Skin of body (tissue), 2 donors: Measurements from ENCODE around the gene EPC2. TPM values are rescaled to one million over a fixed set of nuclear protein-coding genes. Genes with fewer than 3 reads are reported as not detected.

ENCODE experiments used
- DNase-seq: peaks from one replicate; lab custom pipeline; 2025; lab: John Stamatoyannopoulos, UW
- total RNA-seq: library from RNA; depleted of rRNA; stranded (reverse); fragments of >200 nt; gene quantifications from one replicate; pipeline ENCODE4 v1.2.3, GENCODE V29; 2014

The EPC2 gene, protein sequence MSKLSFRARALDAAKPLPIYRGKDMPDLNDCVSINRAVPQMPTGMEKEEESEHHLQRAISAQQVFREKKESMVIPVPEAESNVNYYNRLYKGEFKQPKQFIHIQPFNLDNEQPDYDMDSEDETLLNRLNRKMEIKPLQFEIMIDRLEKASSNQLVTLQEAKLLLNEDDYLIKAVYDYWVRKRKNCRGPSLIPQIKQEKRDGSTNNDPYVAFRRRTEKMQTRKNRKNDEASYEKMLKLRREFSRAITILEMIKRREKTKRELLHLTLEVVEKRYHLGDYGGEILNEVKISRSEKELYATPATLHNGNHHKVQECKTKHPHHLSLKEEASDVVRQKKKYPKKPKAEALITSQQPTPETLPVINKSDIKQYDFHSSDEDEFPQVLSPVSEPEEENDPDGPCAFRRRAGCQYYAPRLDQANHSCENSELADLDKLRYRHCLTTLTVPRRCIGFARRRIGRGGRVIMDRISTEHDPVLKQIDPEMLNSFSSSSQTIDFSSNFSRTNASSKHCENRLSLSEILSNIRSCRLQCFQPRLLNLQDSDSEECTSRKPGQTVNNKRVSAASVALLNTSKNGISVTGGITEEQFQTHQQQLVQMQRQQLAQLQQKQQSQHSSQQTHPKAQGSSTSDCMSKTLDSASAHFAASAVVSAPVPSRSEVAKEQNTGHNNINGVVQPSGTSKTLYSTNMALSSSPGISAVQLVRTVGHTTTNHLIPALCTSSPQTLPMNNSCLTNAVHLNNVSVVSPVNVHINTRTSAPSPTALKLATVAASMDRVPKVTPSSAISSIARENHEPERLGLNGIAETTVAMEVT
- 30.2 TPM for total RNA-seq

GRCh38 chr2:148643998-148644882 lies at the start of gene EPC2:
EPC2 (plus strand) TSS chr2:148644751; CDS start chr2:148645018, 267 bp downstream.
- peak; percentile 83 for DNase-seq

- no peak for DNase-seq
These were observed 48.5 kb upstream of the EPC2 start for GRCh38 chr2:148596018-148596417.

GRCh38 chr2:148599109-148599991 lies 45.2 kb upstream of the EPC2 start:
- DNase-seq = no peak

- DNase-seq = no peak
These were observed 41.5 kb upstream of the EPC2 start for GRCh38 chr2:148602885-148603561.

DNA sequence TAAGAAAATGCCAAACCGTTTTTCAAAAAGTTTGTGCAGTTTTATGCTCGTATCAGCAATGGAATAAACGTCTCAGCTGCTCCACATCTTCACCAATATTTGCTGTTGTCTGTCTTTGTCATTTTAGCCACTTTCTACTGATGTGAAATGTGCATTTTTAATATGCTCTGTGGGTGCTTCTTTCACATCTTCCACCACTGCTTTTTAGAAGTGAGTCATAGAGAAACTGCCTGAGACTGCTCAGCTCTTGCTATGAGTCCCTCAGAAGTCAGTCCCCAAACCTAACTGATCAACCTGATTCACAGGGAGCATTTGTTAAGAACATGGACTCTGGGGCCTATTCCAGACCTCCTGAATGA lies 41.0 kb upstream of the EPC2 start:
- no peak for DNase-seq

DNA sequence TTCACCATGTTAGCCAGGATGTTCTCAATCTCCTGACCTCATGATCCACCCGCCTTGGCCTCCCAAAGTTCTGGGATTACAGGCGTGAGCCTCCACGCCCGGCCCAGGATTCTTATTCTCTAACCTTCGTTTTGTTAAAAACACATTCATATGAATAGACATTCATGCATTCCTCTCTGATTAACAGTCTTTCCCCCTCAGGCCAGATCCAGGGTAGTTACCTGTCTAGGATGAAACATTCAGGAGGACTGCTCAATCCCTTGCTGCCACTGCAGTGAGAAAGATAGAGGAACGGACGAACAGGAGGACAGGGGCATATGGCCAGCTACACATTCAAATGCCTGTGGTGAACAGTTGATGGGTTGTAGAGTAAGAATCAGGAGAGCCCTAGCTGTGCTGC lies 39.6 kb upstream of the EPC2 start:
- DNase-seq = no peak

DNA sequence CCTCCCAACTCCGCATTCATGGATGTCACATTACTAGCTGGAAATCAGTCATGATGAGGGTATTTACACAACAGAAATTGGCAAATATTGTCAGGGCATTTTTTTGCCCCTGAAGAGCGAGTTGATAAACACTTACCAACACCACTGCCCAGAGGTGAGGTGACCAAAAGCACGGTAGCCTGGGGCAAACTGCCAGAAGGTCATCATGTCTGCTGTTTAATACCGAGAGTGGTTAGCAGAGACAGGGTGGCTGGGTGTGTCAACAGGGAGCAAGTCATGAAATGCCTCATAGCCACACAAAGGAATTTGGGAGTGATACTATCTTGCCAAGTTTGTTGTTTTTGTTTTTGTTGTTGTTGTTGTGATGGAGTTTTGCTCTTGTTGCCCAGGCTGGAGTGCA lies 37.0 kb upstream of the EPC2 start:
- DNase-seq = no peak

DNA sequence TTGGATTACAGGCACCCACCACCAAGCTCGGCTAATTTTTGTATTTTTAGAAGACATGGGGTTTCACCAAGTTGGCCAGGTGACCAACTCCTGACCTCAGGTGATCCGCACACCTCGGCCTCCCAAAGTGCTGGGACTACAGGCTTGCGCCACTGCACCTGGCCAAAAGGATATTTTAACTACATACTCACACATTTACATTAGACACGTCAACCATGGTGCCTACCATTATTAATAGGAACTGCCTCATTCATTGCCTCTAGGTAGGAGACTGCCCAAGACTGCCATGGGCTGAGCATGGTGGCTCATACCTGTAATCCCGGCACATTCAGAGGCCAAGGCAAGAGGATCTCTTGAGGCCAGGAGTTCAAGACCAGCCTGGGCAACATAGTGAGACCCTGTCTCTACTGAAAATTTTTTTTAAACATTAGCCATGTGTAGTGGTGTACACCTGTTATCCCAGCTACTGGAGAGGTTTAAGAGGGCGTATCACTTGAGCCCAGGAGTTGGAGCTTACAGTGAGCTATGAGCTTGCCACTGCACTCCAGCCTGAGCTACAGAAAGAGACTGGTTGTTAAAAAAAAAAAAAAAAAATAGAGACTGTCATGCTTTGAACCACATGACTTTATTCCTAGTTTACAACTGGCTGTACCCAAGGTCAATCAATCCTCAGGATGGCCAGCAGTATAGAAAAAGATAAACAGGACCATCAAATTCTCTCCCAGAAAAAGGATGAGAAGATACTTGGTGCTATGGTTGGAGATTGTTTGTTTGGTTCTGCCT lies 31.1 kb upstream of the EPC2 start:
- no peak for DNase-seq

- no peak for DNase-seq
These were observed 30.6 kb upstream of the EPC2 start for GRCh38 chr2:148614014-148614321.

- peak; percentile 42 for DNase-seq
These were observed 30.1 kb upstream of the EPC2 start for GRCh38 chr2:148614322-148615049.

DNA sequence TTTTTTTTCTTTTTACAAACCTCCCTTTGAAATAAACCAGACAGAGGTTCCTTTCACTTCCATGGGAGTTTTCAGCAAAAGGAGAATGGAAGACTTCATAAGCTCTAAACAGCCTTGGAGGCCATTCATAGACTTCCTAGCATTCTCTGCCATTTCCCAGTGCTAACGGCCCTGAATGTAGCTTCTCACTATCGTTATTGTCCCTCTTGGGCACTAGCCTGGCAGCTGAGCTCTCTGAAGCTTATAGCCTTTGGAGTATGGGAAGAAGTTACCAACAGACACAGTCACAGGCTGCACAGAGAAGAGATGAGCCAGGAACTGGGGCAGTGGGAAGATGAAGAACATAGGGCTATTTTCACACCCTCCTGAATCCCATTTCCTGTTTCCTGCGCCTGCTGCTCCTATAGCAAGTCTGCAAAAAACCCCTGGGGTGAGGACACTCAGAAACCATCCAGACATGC lies 29.1 kb upstream of the EPC2 start:
- peak; percentile 28 for DNase-seq

GRCh38 chr2:148616662-148617061 lies 27.9 kb upstream of the EPC2 start:
- DNase-seq = no peak

DNA sequence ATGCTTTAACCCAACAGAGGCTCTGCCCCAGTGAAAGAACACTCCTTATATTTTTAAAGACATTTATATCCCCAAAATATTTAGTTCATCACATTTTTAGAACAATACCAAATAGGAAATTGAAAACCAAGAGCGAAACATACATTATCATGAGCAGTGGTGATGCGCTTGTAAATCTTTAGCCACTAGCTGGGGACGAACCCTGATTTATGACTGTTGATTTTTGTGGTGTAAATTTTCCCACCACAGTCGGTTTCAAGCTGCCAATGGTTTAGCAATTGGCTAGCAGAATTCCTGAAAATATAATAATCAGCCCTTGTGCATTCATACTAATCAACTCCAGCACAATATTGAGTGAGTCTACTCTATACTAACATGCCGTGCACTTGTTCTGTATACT lies 27.3 kb upstream of the EPC2 start:
- DNase-seq = no peak

- DNase-seq = no peak
These were observed 24.9 kb upstream of the EPC2 start for GRCh38 chr2:148619560-148620195.

DNA sequence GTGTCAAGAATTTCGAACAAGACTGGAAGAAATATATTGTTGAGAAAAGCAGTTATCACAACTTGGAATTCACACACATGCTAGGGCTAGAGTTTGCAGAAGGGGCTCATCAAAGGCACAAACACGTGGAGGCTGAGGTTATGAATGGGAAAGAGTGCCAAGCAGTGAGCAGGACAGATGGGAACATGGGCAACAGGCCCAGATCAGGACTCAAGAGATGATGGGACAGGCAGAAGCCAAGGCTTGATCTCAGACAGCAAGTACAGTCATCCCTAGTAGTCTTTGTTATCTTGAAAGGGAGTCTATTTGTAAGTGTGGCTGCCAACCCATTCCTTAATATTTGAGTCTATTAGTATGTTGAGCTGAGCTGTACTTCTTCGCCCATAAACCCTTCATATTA lies 22.2 kb upstream of the EPC2 start:
- DNase-seq = no peak

DNA sequence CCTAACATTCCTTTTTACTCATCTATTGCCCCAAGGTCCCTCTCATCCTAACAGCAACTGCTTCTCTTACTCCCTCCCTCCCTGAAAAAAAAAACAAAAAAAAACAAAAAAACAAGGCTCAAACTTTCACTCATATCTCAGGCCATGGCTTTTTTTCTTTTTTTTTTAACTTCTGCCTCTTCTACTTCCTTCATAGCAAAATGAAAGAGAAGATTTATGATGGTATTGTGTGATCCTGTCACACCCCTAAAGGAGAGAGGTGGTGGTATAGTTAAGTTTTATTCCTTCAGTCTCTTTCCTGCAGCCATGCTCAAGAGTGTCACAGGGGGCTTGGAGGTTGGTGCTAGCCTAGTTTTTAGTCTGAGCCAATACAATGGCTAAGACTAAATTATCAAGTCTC lies 21.5 kb upstream of the EPC2 start:
- DNase-seq = no peak

DNA sequence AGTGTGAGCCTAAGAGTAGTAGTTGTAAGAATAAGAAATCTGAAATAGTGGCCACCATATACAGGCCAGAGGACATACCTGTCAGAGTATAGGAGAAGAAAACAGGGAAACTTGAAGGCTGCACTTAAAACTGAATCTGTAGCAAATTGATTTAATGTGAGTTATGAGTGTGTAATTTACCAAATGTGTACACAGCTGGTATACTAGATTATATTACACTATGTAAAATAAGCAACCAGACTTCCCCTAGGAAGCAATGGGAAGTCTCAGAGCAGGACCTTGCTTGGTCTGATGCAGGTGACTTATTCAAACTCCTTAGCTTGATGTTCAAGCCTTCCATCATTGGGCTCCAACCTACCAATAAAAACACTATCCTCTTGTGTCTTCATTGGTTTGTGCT lies 17.3 kb upstream of the EPC2 start:
- no peak for DNase-seq

- DNase-seq = no peak
These were observed 9.8 kb upstream of the EPC2 start for GRCh38 chr2:148634749-148635148.
